ENCODE data around the gene RDH13. TPM values are rescaled to one million over a fixed set of nuclear protein-coding genes. Genes with fewer than 3 reads are reported as not detected.
"Not testable (repeated sequence)": the region's sequence is repeated elsewhere in the genome, so short reads cannot be mapped to it uniquely, and the experiment has no call there.

Gene RDH13
- total RNA-seq, 1 donor from 2014 or later, result 37.3 TPM

DNA sequence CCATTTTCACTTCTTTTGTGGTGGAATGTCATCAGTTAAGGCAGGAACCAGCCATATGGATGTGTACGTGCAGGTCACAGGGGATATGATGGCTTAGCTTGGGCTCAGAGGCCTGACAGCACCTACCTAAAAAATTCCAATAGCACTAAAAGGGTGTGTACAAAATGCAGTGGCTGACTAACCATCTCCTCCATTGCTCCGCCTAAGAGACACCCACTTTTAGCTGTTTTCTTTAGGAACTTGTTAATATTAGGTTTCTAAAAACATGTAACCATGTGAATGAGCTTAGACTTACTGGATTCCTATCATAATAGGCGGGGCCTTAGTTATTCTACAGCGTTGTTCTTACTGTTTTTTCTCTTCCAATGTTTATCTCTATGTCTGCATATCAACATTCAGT is 50.6 kb downstream of the RDH13 start:
- Histone ChIP-seq H3K27me3 (no peaks in the 10 kb centered on the region), H3K4me1 (no peaks in the 10 kb centered on the region), H3K4me3 (no peak overlapping the region), H3K27ac (no peak overlapping the region), H3K9me3 (no peaks in the 10 kb centered on the region), H3K36me3 (no peaks in the 10 kb centered on the region)
- intact Hi-C loops (cut with DNase I), result no loop called here
- TF ChIP-seq, protein P1, sequence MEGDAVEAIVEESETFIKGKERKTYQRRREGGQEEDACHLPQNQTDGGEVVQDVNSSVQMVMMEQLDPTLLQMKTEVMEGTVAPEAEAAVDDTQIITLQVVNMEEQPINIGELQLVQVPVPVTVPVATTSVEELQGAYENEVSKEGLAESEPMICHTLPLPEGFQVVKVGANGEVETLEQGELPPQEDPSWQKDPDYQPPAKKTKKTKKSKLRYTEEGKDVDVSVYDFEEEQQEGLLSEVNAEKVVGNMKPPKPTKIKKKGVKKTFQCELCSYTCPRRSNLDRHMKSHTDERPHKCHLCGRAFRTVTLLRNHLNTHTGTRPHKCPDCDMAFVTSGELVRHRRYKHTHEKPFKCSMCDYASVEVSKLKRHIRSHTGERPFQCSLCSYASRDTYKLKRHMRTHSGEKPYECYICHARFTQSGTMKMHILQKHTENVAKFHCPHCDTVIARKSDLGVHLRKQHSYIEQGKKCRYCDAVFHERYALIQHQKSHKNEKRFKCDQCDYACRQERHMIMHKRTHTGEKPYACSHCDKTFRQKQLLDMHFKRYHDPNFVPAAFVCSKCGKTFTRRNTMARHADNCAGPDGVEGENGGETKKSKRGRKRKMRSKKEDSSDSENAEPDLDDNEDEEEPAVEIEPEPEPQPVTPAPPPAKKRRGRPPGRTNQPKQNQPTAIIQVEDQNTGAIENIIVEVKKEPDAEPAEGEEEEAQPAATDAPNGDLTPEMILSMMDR (IDR thresholded peaks at IDR 0.05), result no peak
- no peak for TF ChIP-seq POLR2AphosphoS5 (IDR thresholded peaks at IDR 0.05; ENCODE audit: insufficient read depth in 1 of 2, low read depth in 1 of 2)
- TF ChIP-seq POLR2A (IDR thresholded peaks at IDR 0.05), result no peak
- no peak for DNase-seq (ENCODE audit: extremely low spot score in 2 of 2)

DNA sequence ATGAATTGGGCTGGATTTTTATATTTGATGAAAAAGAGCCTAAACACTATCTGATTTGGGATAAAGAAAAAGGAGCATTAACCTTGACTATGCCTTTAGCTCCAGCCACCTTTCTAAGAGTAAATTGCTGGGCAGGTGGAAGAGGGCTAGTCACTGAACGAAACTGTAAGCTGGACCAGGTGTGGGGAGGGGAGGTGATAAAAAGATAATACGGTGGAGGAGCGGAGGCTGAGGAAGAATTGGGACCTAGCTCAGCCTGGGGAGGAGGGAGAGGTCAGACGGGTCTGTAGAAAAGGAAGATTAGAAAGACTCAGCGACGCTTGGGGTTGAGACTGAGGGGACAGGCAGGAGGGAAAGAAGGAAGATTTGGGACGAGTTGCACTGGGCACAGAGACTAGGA is 52.4 kb downstream of the RDH13 start:
- H3K9me3 ChIP-seq; H3K4me1 ChIP-seq; H3K27me3 ChIP-seq; DNase-seq (ENCODE audit: extremely low spot score in 2 of 2); H3K4me3 ChIP-seq; H3K27ac ChIP-seq; H3K36me3 ChIP-seq; intact Hi-C loops (cut with DNase I): not testable (repeated sequence)

DNA sequence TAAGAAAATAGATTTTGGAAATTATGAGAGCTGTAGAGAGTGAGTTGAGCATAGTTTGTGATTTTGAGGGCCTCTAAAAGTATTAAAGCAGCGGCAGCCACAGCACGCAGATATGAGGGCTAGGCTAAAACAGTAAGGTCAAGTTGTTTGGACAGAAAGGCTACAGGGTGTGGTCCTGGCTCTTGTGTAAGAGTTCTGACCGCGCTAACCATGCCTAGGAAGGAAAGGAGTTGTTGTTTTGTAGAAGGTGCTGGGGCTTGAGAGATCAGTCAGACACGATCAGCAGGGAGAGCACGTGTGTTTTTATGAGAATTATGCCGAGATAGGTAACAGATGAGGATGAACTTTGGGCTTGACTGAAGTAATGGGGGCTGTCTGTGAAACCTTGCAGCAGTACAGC is 54.2 kb downstream of the RDH13 start:
- H3K4me3 ChIP-seq; H3K4me1 ChIP-seq; H3K36me3 ChIP-seq; DNase-seq (ENCODE audit: extremely low spot score in 2 of 2); H3K27me3 ChIP-seq; H3K9me3 ChIP-seq; H3K27ac ChIP-seq; intact Hi-C loops (cut with DNase I): not testable (repeated sequence)

- H3K27ac ChIP-seq; intact Hi-C loops (cut with DNase I); H3K36me3 ChIP-seq; DNase-seq (ENCODE audit: extremely low spot score in 2 of 2); H3K27me3 ChIP-seq; H3K9me3 ChIP-seq; H3K4me3 ChIP-seq; H3K4me1 ChIP-seq: not testable (repeated sequence)
These were observed 54.8 kb downstream of the RDH13 start for GRCh38 chr19:55008189-55008588.

DNA sequence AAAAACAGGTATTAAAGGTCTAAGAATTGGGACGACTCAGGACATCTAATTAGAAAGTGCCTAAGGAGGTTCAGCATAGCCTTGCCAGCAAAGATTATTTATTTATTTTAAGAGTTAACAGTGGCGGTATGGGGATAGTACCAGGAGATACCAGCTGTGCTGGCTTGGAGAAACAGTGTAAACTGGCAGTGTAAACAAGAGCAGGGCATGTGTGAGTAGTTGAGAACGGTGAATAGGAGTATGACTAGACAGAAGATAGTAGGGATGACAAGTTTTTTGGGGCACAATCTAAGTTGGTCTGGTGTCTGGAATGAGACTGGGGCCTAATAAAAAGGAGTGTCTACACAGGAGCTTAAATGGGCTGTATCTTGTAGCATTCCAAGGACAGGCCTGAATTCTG is 55.4 kb downstream of the RDH13 start:
- DNase-seq (ENCODE audit: extremely low spot score in 2 of 2); H3K27ac ChIP-seq; H3K36me3 ChIP-seq; H3K4me1 ChIP-seq; intact Hi-C loops (cut with DNase I); H3K9me3 ChIP-seq; H3K4me3 ChIP-seq; H3K27me3 ChIP-seq: not testable (repeated sequence)

DNA sequence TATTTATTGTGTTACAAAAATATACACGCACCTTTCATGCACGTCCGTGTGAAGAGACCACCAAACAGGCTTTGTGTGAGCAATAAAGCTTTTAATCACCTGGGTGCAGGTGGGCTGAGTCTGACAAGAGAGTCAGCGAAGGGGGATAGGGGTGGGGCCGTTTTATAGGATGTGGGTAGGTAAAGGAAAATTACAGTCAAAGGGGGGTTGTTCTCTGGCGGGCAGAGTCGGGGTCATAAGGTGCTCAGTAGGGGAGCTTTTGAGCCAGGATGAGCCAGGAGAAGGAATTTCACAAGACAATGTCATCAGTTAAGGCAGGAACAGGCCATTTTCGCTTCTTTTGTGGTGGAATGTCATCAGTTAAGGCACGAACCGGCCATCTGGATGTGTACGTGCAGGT is 56.2 kb downstream of the RDH13 start:
- intact Hi-C loops (cut with DNase I); H3K36me3 ChIP-seq; H3K9me3 ChIP-seq; H3K27me3 ChIP-seq; H3K27ac ChIP-seq; H3K4me1 ChIP-seq; DNase-seq (ENCODE audit: extremely low spot score in 2 of 2): not testable (repeated sequence)
- peak overlapping the region in 1 of 2 donors; percentile 27 for H3K4me3 ChIP-seq

DNA sequence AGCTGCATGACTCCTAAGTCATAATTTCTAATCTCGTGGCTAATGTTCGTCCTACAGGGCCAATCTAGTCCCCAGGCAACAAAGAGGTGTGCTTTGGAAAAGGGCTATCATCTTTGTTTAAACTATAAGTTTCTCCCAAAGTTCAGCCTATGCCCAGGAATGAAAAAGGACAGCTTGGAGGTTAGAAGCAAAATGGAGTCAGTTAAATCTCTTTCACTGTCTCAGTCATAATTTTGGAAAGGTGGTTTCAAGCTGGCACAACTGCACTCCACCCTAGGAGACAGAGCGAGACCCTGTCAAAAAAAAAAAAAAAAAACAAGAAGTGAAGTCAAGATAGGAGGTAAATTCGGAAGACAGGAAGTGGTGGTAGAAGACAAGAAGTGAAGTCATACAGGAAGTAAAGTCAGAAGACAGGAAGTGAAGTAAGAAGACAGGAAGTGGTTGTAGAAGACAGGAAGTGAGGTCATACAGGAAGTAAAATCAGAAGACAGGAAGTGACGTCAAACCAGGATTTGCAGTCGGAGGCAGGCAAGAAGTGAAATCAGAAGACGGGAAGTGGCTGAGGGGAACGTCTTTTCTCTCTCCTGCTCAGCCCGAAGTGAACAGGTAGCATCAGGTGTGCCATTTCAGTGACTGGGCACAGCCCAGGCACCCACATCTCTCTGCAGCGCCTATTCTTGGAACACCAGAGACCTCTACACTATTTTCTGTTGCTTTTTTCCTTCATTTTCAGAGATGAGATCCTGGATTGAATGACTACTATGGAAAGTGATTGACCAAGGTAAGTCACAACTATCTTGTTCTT is 57.1 kb downstream of the RDH13 start:
- intact Hi-C loops (cut with DNase I), result no loop called here
- no peak for DNase-seq (ENCODE audit: extremely low spot score in 2 of 2)
- peak in 1 of 2 donors; percentile 15 for TF ChIP-seq POLR2AphosphoS5 (IDR thresholded peaks at IDR 0.05; ENCODE audit: insufficient read depth in 1 of 2, low read depth in 1 of 2)
- TF ChIP-seq, protein P1 (IDR thresholded peaks at IDR 0.05), result no peak
- TF ChIP-seq POLR2A (IDR thresholded peaks at IDR 0.05), result no peak
- Histone ChIP-seq H3K27ac (no peak overlapping the region), H3K9me3 (no peaks in the 10 kb centered on the region), H3K4me1 (no peaks in the 10 kb centered on the region), H3K36me3 (no peaks in the 10 kb centered on the region), H3K27me3 (no peaks in the 10 kb centered on the region), H3K4me3 (peak overlapping the region; percentile 25 to 27)

- Histone ChIP-seq H3K27ac (no peak overlapping the region), H3K27me3 (no peaks in the 10 kb centered on the region), H3K9me3 (no peaks in the 10 kb centered on the region), H3K36me3 (no peaks in the 10 kb centered on the region), H3K4me3 (no peak overlapping the region), H3K4me1 (no peaks in the 10 kb centered on the region)
- intact Hi-C loops (cut with DNase I), result no loop called here
- DNase-seq (ENCODE audit: extremely low spot score in 2 of 2), result no peak
- no peak for TF ChIP-seq POLR2A (IDR thresholded peaks at IDR 0.05)
- TF ChIP-seq, protein P1 (IDR thresholded peaks at IDR 0.05), result no peak
- TF ChIP-seq POLR2AphosphoS5 (IDR thresholded peaks at IDR 0.05; ENCODE audit: insufficient read depth in 1 of 2, low read depth in 1 of 2), result no peak
These were observed 62.2 kb downstream of the RDH13 start for GRCh38 chr19:55000761-55001160.

DNA sequence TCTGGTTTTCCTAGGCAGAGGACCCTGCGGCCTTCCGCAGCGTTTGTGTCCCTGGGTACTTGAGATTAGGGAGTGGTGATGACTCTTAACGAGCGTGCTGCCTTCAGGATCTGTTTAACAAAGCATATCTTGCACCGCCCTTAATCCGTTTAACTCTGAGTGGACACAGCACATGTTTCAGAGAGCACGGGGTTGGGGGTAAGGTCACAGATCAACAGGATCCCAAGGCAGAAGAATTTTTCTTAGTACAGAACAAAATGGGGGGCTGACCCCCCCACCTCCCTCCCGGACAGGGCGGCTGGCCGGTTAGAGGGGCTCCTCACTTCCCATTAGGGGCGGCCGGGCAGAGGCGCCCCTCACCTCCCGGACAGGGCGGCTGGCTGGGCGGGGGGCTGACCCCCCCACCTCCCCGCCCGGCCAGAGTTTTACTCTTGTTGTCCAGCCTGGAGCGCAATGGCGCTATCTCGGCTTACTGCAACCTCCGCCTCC is 64.2 kb downstream of the RDH13 start:
- H3K27ac ChIP-seq; H3K36me3 ChIP-seq; H3K4me3 ChIP-seq; H3K4me1 ChIP-seq; H3K9me3 ChIP-seq; intact Hi-C loops (cut with DNase I); DNase-seq (ENCODE audit: extremely low spot score in 2 of 2); H3K27me3 ChIP-seq: not testable (repeated sequence)

Measured in vagina (tissue), 2 donors.